Gastrocnemius medialis (tissue), 4 donors: ENCODE results near the gene TET2.

ENCODE experiments used
- CTCF ChIP-seq, 5 experiments: fragments of 450-650 bp in 3 of 5; fragments of 200-600 bp in 2 of 5; sonication (generic) in 2 of 5; IDR thresholded peaks in 4 of 5; conservative IDR thresholded peaks in 1 of 5; 1 replicate in 4 of 5; 2 replicates in 1 of 5; pipeline ENCODE4 v1.5.1; 2016 to 2019; ENCODE audit warnings: antibody characterized with exemption in 5 of 5, mild to moderate bottlenecking in 3 of 5, moderate library complexity in 3 of 5
- POLR2A ChIP-seq, 2 donors: fragments of 450-650 bp; IDR thresholded peaks; one replicate each; pipeline ENCODE4 v1.6.1; 2017; ENCODE audit warnings: antibody characterized with exemption in 2 of 2, mild to moderate bottlenecking in 2 of 2, moderate library complexity in 2 of 2

- no peak for TF ChIP-seq POLR2A (IDR thresholded peaks at IDR 0.05)
- no peak for TF ChIP-seq CTCF (IDR thresholded peaks at IDR 0.05 in 4 of 5, conservative IDR thresholded peaks at IDR 0.05 in 1 of 5)
Measured at GRCh38 chr4:105166066-105166465, 19.4 kb downstream of the TET2 start.
